K562 treated with DMSO at 1 percent for 48 hours (cell line): ENCODE measurements around the gene S100A7A. TPM values are rescaled to one million over a fixed set of nuclear protein-coding genes. Genes with fewer than 3 reads are reported as not detected.

Experiments
- total RNA-seq: library from RNA; unstranded; fragments of 300-600 nt; gene quantifications from 2 replicates; pipeline ENCODE4 v1.2.3, GENCODE V29; 2022; ENCODE audit warnings: low replicate concordance; ENCODE audit errors: extremely low read depth

Gene S100A7A
- not detected in 2 replicates for total RNA-seq

GRCh38 chr1:153415850-153416570 is at the start of gene S100A7A:
S100A7A (plus strand) TSS chr1:153416520; CDS start chr1:153418083, 1,563 bp downstream.

GRCh38 chr1:153375511-153375910 is 40.8 kb upstream of the S100A7A start, which contains the start of gene S100A12:
S100A12 (minus strand) TSS chr1:153375621; CDS start chr1:153374592, 1,029 bp downstream.

GRCh38 chr1:153390938-153391710 is 25.2 kb upstream of the S100A7A start, which contains the start of gene S100A8:
S100A8 (minus strand) TSS chr1:153391073; CDS start chr1:153390535, 538 bp downstream.

GRCh38 chr1:153460551-153460950 is 44.2 kb downstream of the S100A7A start, which contains the start of gene S100A7:
S100A7 (minus strand) TSS chr1:153460651; CDS start chr1:153459013, 1,638 bp downstream.

Other genes with a start within 250 kb of the S100A7A start
- gene LELP1, start 213.1 kb upstream of the S100A7A start, total RNA-seq, result not detected in 2 replicates
- not detected in 2 replicates for gene PRR9, start 198.9 kb upstream of the S100A7A start, total RNA-seq
- not detected in 2 replicates for gene LORICRIN, start 156.8 kb upstream of the S100A7A start, total RNA-seq
- gene PGLYRP3, start 103.6 kb upstream of the S100A7A start, total RNA-seq, result not detected in 2 replicates
- gene PGLYRP4, start 67.7 kb upstream of the S100A7A start, total RNA-seq, result not detected in 2 replicates
- not detected in 2 replicates for gene S100A9, start 58.7 kb upstream of the S100A7A start, total RNA-seq
- gene S100A12, start 40.9 kb upstream of the S100A7A start, total RNA-seq, result not detected in 2 replicates
- not detected in 2 replicates for gene S100A8, start 25.4 kb upstream of the S100A7A start, total RNA-seq
- gene S100A7, start 44.1 kb downstream of the S100A7A start, total RNA-seq, result not detected in 2 replicates
- gene S100A6, start 119.5 kb downstream of the S100A7A start, total RNA-seq, result not detected in 2 replicates
- not detected in 2 replicates for gene S100A5, start 124.4 kb downstream of the S100A7A start, total RNA-seq
- not detected in 2 replicates for gene S100A4, start 129.3 kb downstream of the S100A7A start, total RNA-seq
- gene S100A3, start 132.7 kb downstream of the S100A7A start, total RNA-seq, result not detected in 2 replicates
- gene S100A2, start 149.3 kb downstream of the S100A7A start, total RNA-seq, result not detected in 2 replicates
- gene S100A16, start 196.6 kb downstream of the S100A7A start, total RNA-seq, result not detected in 2 replicates
- gene S100A14, start 199.8 kb downstream of the S100A7A start, total RNA-seq, result not detected in 2 replicates
- not detected in 2 replicates for gene S100A13, start 211.0 kb downstream of the S100A7A start, total RNA-seq
- not detected in 2 replicates for gene S100A1, start 211.9 kb downstream of the S100A7A start, total RNA-seq
- gene CHTOP, start 217.5 kb downstream of the S100A7A start, total RNA-seq, result not detected in 2 replicates
- not detected in 2 replicates for gene SNAPIN, start 242.2 kb downstream of the S100A7A start, total RNA-seq